Lower leg skin (tissue), 3 donors: ENCODE measurements around the gene TEC.

Experiments
- POLR2A ChIP-seq, 2 donors: fragments of 450-650 bp; IDR thresholded peaks; one replicate each; pipeline ENCODE4 v1.6.1; 2016 to 2017; ENCODE audit warnings: antibody characterized with exemption in 2 of 2, mild to moderate bottlenecking in 1 of 2, moderate library complexity in 1 of 2
- TF ChIP-seq, protein P1 (sequence below), 3 donors: fragments of 450-650 bp; IDR thresholded peaks; one replicate each; pipeline ENCODE4 v1.5.1; 2016; ENCODE audit warnings: antibody characterized with exemption in 3 of 3, mild to moderate bottlenecking in 3 of 3, moderate library complexity in 2 of 3

- no peak for TF ChIP-seq POLR2A (IDR thresholded peaks at IDR 0.05)
- TF ChIP-seq, protein P1, sequence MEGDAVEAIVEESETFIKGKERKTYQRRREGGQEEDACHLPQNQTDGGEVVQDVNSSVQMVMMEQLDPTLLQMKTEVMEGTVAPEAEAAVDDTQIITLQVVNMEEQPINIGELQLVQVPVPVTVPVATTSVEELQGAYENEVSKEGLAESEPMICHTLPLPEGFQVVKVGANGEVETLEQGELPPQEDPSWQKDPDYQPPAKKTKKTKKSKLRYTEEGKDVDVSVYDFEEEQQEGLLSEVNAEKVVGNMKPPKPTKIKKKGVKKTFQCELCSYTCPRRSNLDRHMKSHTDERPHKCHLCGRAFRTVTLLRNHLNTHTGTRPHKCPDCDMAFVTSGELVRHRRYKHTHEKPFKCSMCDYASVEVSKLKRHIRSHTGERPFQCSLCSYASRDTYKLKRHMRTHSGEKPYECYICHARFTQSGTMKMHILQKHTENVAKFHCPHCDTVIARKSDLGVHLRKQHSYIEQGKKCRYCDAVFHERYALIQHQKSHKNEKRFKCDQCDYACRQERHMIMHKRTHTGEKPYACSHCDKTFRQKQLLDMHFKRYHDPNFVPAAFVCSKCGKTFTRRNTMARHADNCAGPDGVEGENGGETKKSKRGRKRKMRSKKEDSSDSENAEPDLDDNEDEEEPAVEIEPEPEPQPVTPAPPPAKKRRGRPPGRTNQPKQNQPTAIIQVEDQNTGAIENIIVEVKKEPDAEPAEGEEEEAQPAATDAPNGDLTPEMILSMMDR (IDR thresholded peaks at IDR 0.05) = no peak
Measured at GRCh38 chr4:48300004-48300403, 30.4 kb upstream of the TEC start.
